HepG2 (cell line): ENCODE data around the gene OPRL1.

Experiments
- BORCS8-MEF2B ChIP-seq: sonication (generic); formaldehyde crosslinking; IDR thresholded peaks from 2 replicates; pipeline ENCODE4 v1.8.0; 2022; ENCODE audit warnings: mild to moderate bottlenecking, missing genetic modification reagents
- MTA1 ChIP-seq: sonication (generic); formaldehyde crosslinking; IDR thresholded peaks from 2 replicates; pipeline ENCODE4 v1.4.0; 2020; ENCODE audit warnings: missing genetic modification reagents, mild to moderate bottlenecking, borderline replicate concordance
- NR3C1 ChIP-seq: sonication (generic); formaldehyde crosslinking; IDR thresholded peaks from 2 replicates; pipeline ENCODE4 v1.4.0; 2020; ENCODE audit warnings: missing genetic modification reagents
- PAX8 ChIP-seq: sonication (generic); formaldehyde crosslinking; IDR thresholded peaks from 2 replicates; pipeline ENCODE4 v1.8.0; 2022; ENCODE audit warnings: mild to moderate bottlenecking, missing genetic modification reagents, borderline replicate concordance
- SETDB1 ChIP-seq: sonication (generic); formaldehyde crosslinking; IDR thresholded peaks from 2 replicates; pipeline ENCODE4 v1.5.1; 2020; ENCODE audit warnings: missing genetic modification reagents, mild to moderate bottlenecking, borderline replicate concordance
- SRF ChIP-seq: IDR thresholded peaks from 2 replicates; pipeline ENCODE4 v1.6.1; 2011; ENCODE audit warnings: mild to moderate bottlenecking, low read depth, low read length, moderate library complexity
- SRSF9 ChIP-seq: fragments of 200-400 bp; formaldehyde crosslinking; IDR thresholded peaks from 2 replicates; pipeline ENCODE4 v1.6.1; 2018; ENCODE audit warnings: borderline replicate concordance, mild to moderate bottlenecking, low read depth, low read length; ENCODE audit not compliant: insufficient read depth, poor library complexity, severe bottlenecking
- TCF7L2 ChIP-seq: IDR thresholded peaks from 2 replicates; pipeline ENCODE4 v1.6.1; 2011; ENCODE audit warnings: mild to moderate bottlenecking, low read depth, low read length, moderate library complexity
- YY1 ChIP-seq: IDR thresholded peaks from 2 replicates; pipeline ENCODE4 v1.6.1; 2011; ENCODE audit warnings: low read length, low read depth, moderate library complexity, mild to moderate bottlenecking; ENCODE audit not compliant: insufficient read depth, insufficient replicate concordance
- ZBTB42 ChIP-seq: sonication (generic); formaldehyde crosslinking; IDR thresholded peaks from 2 replicates; pipeline ENCODE4 v1.5.0; 2020; ENCODE audit warnings: mild to moderate bottlenecking, missing genetic modification reagents
- ZFX ChIP-seq: sonication (generic); formaldehyde crosslinking; IDR thresholded peaks from 2 replicates; pipeline ENCODE4 v1.4.0; 2020; ENCODE audit warnings: mild to moderate bottlenecking, low read depth, missing genetic modification reagents, moderate library complexity
- TF ChIP-seq, protein P1 (sequence below): sonication (generic); formaldehyde crosslinking; IDR thresholded peaks from 2 replicates; pipeline ENCODE4 v1.8.1; 2023; ENCODE audit warnings: mild to moderate bottlenecking, missing genetic modification reagents
- TF ChIP-seq, protein P2 (sequence below): sonication (generic); formaldehyde crosslinking; IDR thresholded peaks from 2 replicates; pipeline ENCODE4 v1.9.0; 2021; ENCODE audit warnings: mild to moderate bottlenecking, missing genetic modification reagents

DNA sequence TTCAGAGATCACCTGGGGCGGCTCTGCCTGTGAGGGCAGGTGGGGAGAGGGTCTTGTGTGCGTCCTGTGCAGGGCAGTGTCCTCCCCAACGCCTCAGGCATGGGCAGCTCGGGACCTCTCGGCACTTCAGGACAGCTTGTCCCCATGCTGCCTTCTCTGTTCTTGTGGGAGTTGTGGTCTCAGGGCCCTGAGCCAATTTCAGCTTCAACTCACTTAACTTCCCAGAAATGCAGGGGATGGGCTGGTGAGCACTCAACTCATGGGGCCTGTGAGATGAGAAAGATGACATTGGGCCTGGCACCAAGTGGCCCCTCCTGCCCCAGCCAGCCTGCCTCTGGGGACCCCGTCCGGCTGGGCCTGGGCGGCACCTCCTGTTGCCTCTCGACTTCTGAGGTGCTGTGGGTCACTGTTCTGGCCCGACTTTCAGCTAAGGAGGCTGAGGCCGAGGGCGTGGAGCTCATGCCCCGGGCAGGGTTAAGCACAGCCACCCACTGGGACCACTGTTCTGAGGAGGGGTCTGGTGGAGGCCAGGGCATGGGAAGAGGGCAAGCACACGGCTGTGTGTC is 7.3 kb upstream of the OPRL1 start:
- TF ChIP-seq ZBTB42 (no peak), MTA1 (CRISPR knock-in tag) (no peak), BORCS8-MEF2B (CRISPR knock-in tag) (no peak), SETDB1 (CRISPR knock-in tag) (no peak), TCF7L2 (no peak), SRSF9 (no peak), SRF (no peak), PAX8 (CRISPR knock-in tag) (no peak), ZFX (CRISPR knock-in tag) (no peak), YY1 (no peak), NR3C1 (CRISPR knock-in tag) (no peak)
- TF ChIP-seq, protein P1, sequence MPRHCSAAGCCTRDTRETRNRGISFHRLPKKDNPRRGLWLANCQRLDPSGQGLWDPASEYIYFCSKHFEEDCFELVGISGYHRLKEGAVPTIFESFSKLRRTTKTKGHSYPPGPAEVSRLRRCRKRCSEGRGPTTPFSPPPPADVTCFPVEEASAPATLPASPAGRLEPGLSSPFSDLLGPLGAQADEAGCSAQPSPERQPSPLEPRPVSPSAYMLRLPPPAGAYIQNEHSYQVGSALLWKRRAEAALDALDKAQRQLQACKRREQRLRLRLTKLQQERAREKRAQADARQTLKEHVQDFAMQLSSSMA = no peak
- TF ChIP-seq, protein P2, sequence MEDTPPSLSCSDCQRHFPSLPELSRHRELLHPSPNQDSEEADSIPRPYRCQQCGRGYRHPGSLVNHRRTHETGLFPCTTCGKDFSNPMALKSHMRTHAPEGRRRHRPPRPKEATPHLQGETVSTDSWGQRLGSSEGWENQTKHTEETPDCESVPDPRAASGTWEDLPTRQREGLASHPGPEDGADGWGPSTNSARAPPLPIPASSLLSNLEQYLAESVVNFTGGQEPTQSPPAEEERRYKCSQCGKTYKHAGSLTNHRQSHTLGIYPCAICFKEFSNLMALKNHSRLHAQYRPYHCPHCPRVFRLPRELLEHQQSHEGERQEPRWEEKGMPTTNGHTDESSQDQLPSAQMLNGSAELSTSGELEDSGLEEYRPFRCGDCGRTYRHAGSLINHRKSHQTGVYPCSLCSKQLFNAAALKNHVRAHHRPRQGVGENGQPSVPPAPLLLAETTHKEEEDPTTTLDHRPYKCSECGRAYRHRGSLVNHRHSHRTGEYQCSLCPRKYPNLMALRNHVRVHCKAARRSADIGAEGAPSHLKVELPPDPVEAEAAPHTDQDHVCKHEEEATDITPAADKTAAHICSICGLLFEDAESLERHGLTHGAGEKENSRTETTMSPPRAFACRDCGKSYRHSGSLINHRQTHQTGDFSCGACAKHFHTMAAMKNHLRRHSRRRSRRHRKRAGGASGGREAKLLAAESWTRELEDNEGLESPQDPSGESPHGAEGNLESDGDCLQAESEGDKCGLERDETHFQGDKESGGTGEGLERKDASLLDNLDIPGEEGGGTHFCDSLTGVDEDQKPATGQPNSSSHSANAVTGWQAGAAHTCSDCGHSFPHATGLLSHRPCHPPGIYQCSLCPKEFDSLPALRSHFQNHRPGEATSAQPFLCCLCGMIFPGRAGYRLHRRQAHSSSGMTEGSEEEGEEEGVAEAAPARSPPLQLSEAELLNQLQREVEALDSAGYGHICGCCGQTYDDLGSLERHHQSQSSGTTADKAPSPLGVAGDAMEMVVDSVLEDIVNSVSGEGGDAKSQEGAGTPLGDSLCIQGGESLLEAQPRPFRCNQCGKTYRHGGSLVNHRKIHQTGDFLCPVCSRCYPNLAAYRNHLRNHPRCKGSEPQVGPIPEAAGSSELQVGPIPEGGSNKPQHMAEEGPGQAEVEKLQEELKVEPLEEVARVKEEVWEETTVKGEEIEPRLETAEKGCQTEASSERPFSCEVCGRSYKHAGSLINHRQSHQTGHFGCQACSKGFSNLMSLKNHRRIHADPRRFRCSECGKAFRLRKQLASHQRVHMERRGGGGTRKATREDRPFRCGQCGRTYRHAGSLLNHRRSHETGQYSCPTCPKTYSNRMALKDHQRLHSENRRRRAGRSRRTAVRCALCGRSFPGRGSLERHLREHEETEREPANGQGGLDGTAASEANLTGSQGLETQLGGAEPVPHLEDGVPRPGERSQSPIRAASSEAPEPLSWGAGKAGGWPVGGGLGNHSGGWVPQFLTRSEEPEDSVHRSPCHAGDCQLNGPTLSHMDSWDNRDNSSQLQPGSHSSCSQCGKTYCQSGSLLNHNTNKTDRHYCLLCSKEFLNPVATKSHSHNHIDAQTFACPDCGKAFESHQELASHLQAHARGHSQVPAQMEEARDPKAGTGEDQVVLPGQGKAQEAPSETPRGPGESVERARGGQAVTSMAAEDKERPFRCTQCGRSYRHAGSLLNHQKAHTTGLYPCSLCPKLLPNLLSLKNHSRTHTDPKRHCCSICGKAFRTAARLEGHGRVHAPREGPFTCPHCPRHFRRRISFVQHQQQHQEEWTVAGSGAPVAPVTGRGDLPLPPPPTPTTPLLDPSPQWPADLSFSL (CRISPR knock-in tag) = no peak
